Neuronal stem cell (in vitro differentiated cells): Measurements from ENCODE around the gene CWC15.

Experiments
- DNase-seq: peaks from one replicate; pipeline ENCODE4 v3.0.0-alpha.2; 2013; ENCODE audit warnings: low spot score
- H2AFZ ChIP-seq: one replicate; pipeline ENCODE4 v1.6.1; 2013; ENCODE audit warnings: mild to moderate bottlenecking, low read length, inconsistent platforms
- H2AK5ac ChIP-seq: 2 replicates; pipeline ENCODE4 v1.6.1; 2013; ENCODE audit warnings: low read depth, mild to moderate bottlenecking, inconsistent platforms, low read length, moderate library complexity, mixed read lengths
- H2BK120ac ChIP-seq: 2 replicates; pipeline ENCODE4 v1.6.1; 2013; ENCODE audit warnings: low read depth, mild to moderate bottlenecking, inconsistent platforms, low read length, moderate library complexity, mixed read lengths
- H2BK12ac ChIP-seq: one replicate; pipeline ENCODE4 v1.6.1; 2013; ENCODE audit warnings: low read length, inconsistent platforms
- H2BK15ac ChIP-seq: 2 replicates; pipeline ENCODE4 v1.6.1; 2013; ENCODE audit warnings: mild to moderate bottlenecking, low read length, inconsistent platforms, mixed read lengths
- H2BK5ac ChIP-seq: one replicate; pipeline ENCODE4 v1.6.1; 2013; ENCODE audit warnings: inconsistent platforms, mild to moderate bottlenecking, low read length, moderate library complexity
- H3K14ac ChIP-seq: one replicate; pipeline ENCODE4 v1.6.1; 2013; ENCODE audit warnings: low read length, inconsistent platforms
- H3K18ac ChIP-seq: 2 replicates; pipeline ENCODE4 v1.6.1; 2013; ENCODE audit warnings: low read length, inconsistent platforms
- H3K23ac ChIP-seq: 2 replicates; pipeline ENCODE4 v1.6.1; 2013; ENCODE audit warnings: low read depth, mild to moderate bottlenecking, mixed read lengths, low read length, inconsistent platforms; ENCODE audit not compliant: poor library complexity
- H3K27ac ChIP-seq: replicated peaks from 3 replicates; pipeline ENCODE4 v1.5.1; 2013; ENCODE audit warnings: low read length, inconsistent platforms
- H3K27me3 ChIP-seq, 3 experiments: 2 replicates each; pipeline ENCODE4 v1.6.1; 2013; ENCODE audit warnings: low read length in 3 of 3, mild to moderate bottlenecking in 2 of 3, inconsistent platforms in 1 of 3, low read depth in 1 of 3, mixed read lengths in 1 of 3, moderate library complexity in 1 of 3; ENCODE audit not compliant: control insufficient read depth in 3 of 3, insufficient read depth in 3 of 3
- H3K36me3 ChIP-seq, 2 donors: replicated peaks in 1 of 2; 2 replicates each; pipeline ENCODE4 v1.6.1; 2013; ENCODE audit warnings: low read length in 2 of 2; ENCODE audit not compliant: control insufficient read depth in 2 of 2, insufficient read depth in 2 of 2
- H3K4ac ChIP-seq: 2 replicates; pipeline ENCODE4 v1.6.1; 2013; ENCODE audit warnings: inconsistent platforms, mild to moderate bottlenecking, low read length, moderate library complexity
- H3K4me1 ChIP-seq, 2 donors: 1 replicate in 1 of 2; 2 replicates in 1 of 2; pipeline ENCODE4 v1.6.1; 2013; ENCODE audit warnings: low read length in 2 of 2, low read depth in 1 of 2; ENCODE audit not compliant: control insufficient read depth in 2 of 2, insufficient read depth in 1 of 2
- H3K4me2 ChIP-seq: one replicate; pipeline ENCODE4 v1.6.1; 2013; ENCODE audit warnings: mild to moderate bottlenecking, low read length, inconsistent platforms; ENCODE audit not compliant: insufficient read depth, poor library complexity, severe bottlenecking
- H3K4me3 ChIP-seq, 2 donors: 2 replicates each; pipeline ENCODE4 v1.5.1; 2013; ENCODE audit warnings: low read length in 2 of 2, mild to moderate bottlenecking in 2 of 2, inconsistent platforms in 1 of 2, moderate library complexity in 1 of 2
- H3K79me1 ChIP-seq: one replicate; pipeline ENCODE4 v1.6.1; 2013; ENCODE audit warnings: low read depth, mild to moderate bottlenecking, inconsistent platforms, low read length, moderate library complexity
- H3K9ac ChIP-seq: one replicate; pipeline ENCODE4 v1.6.1; 2013; ENCODE audit warnings: mild to moderate bottlenecking, low read depth, low read length, inconsistent platforms; ENCODE audit not compliant: poor library complexity
- H3K9me3 ChIP-seq, 2 donors: replicated peaks in 1 of 2; 2 replicates each; pipeline versions ENCODE3 to v1.6.1; 2013; ENCODE audit warnings: low read length in 2 of 2, mild to moderate bottlenecking in 2 of 2, inconsistent platforms in 1 of 2, low read depth in 1 of 2, mixed read lengths in 1 of 2, moderate library complexity in 1 of 2; ENCODE audit not compliant: control insufficient read depth in 2 of 2, insufficient read depth in 1 of 2
- H4K8ac ChIP-seq: one replicate; pipeline ENCODE4 v1.6.1; 2013; ENCODE audit warnings: low read depth, mild to moderate bottlenecking, inconsistent platforms, low read length, moderate library complexity
- H4K91ac ChIP-seq: one replicate; pipeline ENCODE4 v1.6.1; 2013; ENCODE audit warnings: low read length, low read depth, mild to moderate bottlenecking, inconsistent platforms; ENCODE audit not compliant: poor library complexity
- WGBS, 2 donors: extraction: QIAGEN DNeasy Blood & Tissue Kit; methylation state at CpG; one replicate each; pipeline ENCODE4 v1.1.7; 2013; ENCODE audit warnings: missing lambda C conversion rate in 2 of 2, mixed read lengths in 1 of 2; ENCODE audit not compliant: insufficient read length in 2 of 2, insufficient replicate concordance in 1 of 2; ENCODE audit errors: extremely low coverage in 2 of 2; 5-methylcytosine and 5-hydroxymethylcytosine counted together

The CWC15 gene

GRCh38 chr11:94958121-94958696 lies 15.1 kb downstream of the CWC15 start:
- no CpG with 5 or more reads among the region's 2 CpGs for WGBS, 2 donors
- no peak overlapping the region for H3K4ac ChIP-seq
- no peak overlapping the region for H2AFZ ChIP-seq
- no peak overlapping the region for H3K9ac ChIP-seq
- no peak overlapping the region for H2BK5ac ChIP-seq
- no peak overlapping the region for H3K4me2 ChIP-seq
- no peak overlapping the region for H3K27ac ChIP-seq
- no peak for DNase-seq
- no peak overlapping the region for H4K91ac ChIP-seq
- no peaks in the 10 kb centered on the region for H3K27me3 ChIP-seq
- H3K18ac ChIP-seq = no peak overlapping the region
- no peak overlapping the region for H4K8ac ChIP-seq
- no peaks in the 10 kb centered on the region for H3K9me3 ChIP-seq
- H2BK120ac ChIP-seq = no peak overlapping the region
- peaks cover 6 to 34% of the 10 kb centered on the region in 2 donors for H3K36me3 ChIP-seq
- H3K4me3 ChIP-seq = no peak overlapping the region
- peaks cover 2% of the 10 kb centered on the region for H3K79me1 ChIP-seq
- no peak overlapping the region for H3K14ac ChIP-seq
- peaks cover 0 to 2% of the 10 kb centered on the region in 2 donors for H3K4me1 ChIP-seq
- H3K23ac ChIP-seq = no peak overlapping the region
- no peak overlapping the region for H2BK12ac ChIP-seq
- H2AK5ac ChIP-seq = no peak overlapping the region
- no peak overlapping the region for H2BK15ac ChIP-seq

DNA sequence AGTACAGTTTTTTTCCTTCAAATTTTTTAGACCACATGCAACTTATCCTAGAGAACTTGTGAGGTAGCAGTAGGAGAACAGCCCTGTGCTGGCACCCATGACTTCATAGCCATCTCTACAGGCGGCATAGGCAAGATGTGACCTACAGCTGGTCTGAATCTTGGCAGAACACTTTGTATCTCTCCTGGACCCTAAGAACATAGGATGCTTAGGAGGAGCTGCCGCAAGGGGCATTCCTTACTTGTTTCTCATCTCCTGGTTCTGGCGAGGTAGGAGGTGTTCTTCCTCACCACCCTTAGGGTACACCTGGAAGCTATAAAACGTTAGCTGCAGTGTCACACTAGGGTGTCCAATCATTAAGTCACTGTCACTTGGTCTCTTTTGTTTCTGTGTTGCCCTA lies 16.4 kb downstream of the CWC15 start:
- no peak overlapping the region for H3K4ac ChIP-seq
- no peak overlapping the region for H4K8ac ChIP-seq
- H3K36me3 ChIP-seq = peaks cover 3 to 22% of the 10 kb centered on the region in 2 donors
- no peak overlapping the region for H2AK5ac ChIP-seq
- H2BK5ac ChIP-seq = no peak overlapping the region
- no peak overlapping the region for H2BK15ac ChIP-seq
- H3K14ac ChIP-seq = no peak overlapping the region
- no peak overlapping the region for H2AFZ ChIP-seq
- no peak overlapping the region for H3K18ac ChIP-seq
- H3K27ac ChIP-seq = no peak overlapping the region
- no peak overlapping the region for H3K23ac ChIP-seq
- no peak overlapping the region for H4K91ac ChIP-seq
- no peak overlapping the region for H3K4me2 ChIP-seq
- H3K9me3 ChIP-seq = no peaks in the 10 kb centered on the region
- no peak overlapping the region for H2BK12ac ChIP-seq
- peaks cover 0 to 2% of the 10 kb centered on the region in 2 donors for H3K4me1 ChIP-seq
- H3K9ac ChIP-seq = no peak overlapping the region
- peaks cover 2% of the 10 kb centered on the region for H3K79me1 ChIP-seq
- H2BK120ac ChIP-seq = no peak overlapping the region
- WGBS, 2 donors = no CpG with 5 or more reads among the region's 4 CpGs
- H3K4me3 ChIP-seq = no peak overlapping the region
- DNase-seq = no peak
- H3K27me3 ChIP-seq = no peaks in the 10 kb centered on the region

DNA sequence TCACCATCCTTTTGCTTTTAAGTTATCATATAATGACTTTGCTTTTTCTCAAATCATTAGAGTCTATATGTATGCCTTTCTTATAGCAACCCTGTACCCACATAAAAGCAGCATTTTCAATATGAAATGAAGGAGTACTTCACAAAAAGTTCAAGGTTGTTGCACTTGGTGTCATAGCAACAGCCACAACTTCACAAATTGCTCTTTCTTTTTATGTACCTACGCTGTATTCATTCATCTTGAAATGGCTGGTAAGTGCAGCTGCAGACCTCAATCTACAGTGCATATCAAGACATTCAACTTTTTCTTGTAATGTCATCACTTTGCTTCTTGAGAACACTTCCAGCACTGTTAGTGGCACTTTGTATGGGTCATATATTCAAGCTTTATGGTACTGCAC lies 18.6 kb downstream of the CWC15 start:
- Histone ChIP-seq H3K4me1 (peaks cover 0 to 2% of the 10 kb centered on the region in 2 donors), H3K23ac (no peak overlapping the region), H3K4me3 (no peak overlapping the region), H3K27ac (no peak overlapping the region), H4K91ac (no peak overlapping the region), H3K4ac (no peak overlapping the region), H2BK15ac (no peak overlapping the region), H3K27me3 (no peaks in the 10 kb centered on the region), H3K4me2 (no peak overlapping the region), H3K36me3 (peaks cover 0 to 2% of the 10 kb centered on the region in 2 donors), H3K79me1 (peaks cover 2% of the 10 kb centered on the region), H3K9ac (no peak overlapping the region), H2BK5ac (no peak overlapping the region), H3K14ac (no peak overlapping the region), H2BK12ac (no peak overlapping the region), H3K9me3 (no peaks in the 10 kb centered on the region), H3K18ac (no peak overlapping the region), H4K8ac (no peak overlapping the region), H2BK120ac (no peak overlapping the region), H2AFZ (no peak overlapping the region), H2AK5ac (no peak overlapping the region)
- DNase-seq = no peak
- no CpG with 5 or more reads among the region's 1 CpG for WGBS, 2 donors

DNA sequence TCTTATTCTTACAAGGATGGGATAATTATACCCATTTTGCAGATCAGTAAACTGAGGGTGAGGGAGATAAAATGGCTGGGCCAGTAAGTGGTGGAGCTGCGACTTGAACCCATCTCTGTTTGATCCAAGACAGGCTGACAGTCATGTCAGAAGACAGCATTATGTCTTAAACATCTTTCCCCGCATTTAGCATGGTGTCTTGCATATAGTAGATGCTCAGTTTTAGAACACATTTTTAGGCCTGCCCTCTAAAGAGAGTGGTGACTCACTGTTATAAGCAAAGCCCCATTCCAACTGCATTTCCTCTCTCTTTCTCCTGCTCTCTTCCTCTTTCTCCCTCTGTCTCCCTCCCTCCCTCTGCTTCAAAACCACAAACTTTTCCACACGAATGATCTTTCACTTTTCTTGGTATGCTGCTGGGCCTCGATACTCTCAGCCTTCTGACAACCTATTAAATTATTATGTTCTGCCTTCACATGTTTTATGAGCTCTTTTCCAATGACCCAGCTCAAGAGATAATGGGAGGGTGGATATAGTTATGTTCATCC lies 25.2 kb downstream of the CWC15 start:
- Histone ChIP-seq H3K18ac (no peak overlapping the region), H3K9me3 (peaks cover 0 to 1% of the 10 kb centered on the region in 2 donors), H3K79me1 (no peaks in the 10 kb centered on the region), H2AFZ (no peak overlapping the region), H3K14ac (no peak overlapping the region), H4K91ac (no peak overlapping the region), H4K8ac (no peak overlapping the region), H2AK5ac (no peak overlapping the region), H2BK12ac (no peak overlapping the region), H3K4me2 (no peak overlapping the region), H2BK15ac (no peak overlapping the region), H3K4ac (no peak overlapping the region), H2BK5ac (no peak overlapping the region), H3K4me3 (no peak overlapping the region), H3K23ac (no peak overlapping the region), H3K27ac (no peak overlapping the region), H3K4me1 (no peaks in the 10 kb centered on the region), H3K36me3 (no peaks in the 10 kb centered on the region), H3K9ac (no peak overlapping the region), H3K27me3 (no peaks in the 10 kb centered on the region), H2BK120ac (no peak overlapping the region)
- no peak for DNase-seq
- WGBS, 2 donors = no CpG with 5 or more reads among the region's 4 CpGs
